Naive thymus-derived CD4-positive, alpha-beta T cell (primary cell): Measurements from ENCODE around the gene PABPC1L2A. TPM values are rescaled to one million over a fixed set of nuclear protein-coding genes. Genes with fewer than 3 reads are reported as not detected.
"Not testable (repeated sequence)": the region's sequence is repeated elsewhere in the genome, so short reads cannot be mapped to it uniquely, and the experiment has no call there.

ENCODE experiments used
- ATAC-seq: fragments of 150-1000 bp; cut with Tn5 transposase; 2 replicates; pipeline ENCODE4 v1.10.0; 2021; ENCODE audit warnings: mild to moderate bottlenecking, moderate library complexity
- CTCF ChIA-PET: fragments of 350-600 bp; sonication (Branson Sonifier 250); formaldehyde crosslinking; loops from one replicate; lab custom pipeline; 2021; ENCODE audit warnings: antibody characterized with exemption; lab: Charles Lee
- POLR2A ChIA-PET: fragments of 350-600 bp; sonication (Branson Sonifier 250); formaldehyde crosslinking; loops from one replicate; lab custom pipeline; 2021; ENCODE audit warnings: antibody characterized with exemption, inconsistent platforms; lab: Charles Lee
- DNase-seq, 9 donors: peaks; one replicate each; pipeline versions ENCODE4 v3.0.0 to v3.0.0-alpha.2; 2020 to 2022; ENCODE audit warnings: mixed read lengths in 1 of 9
- H3K27ac ChIP-seq: one replicate; pipeline ENCODE4 v1.7.0; 2013; ENCODE audit warnings: mild to moderate bottlenecking, low read depth, low read length, moderate library complexity
- H3K27me3 ChIP-seq, 2 donors: one replicate each; pipeline ENCODE4 v1.7.0; 2013; ENCODE audit warnings: low read length in 2 of 2, mild to moderate bottlenecking in 2 of 2, moderate library complexity in 2 of 2; ENCODE audit not compliant: control insufficient read depth in 2 of 2, insufficient read depth in 2 of 2
- H3K36me3 ChIP-seq, 3 experiments: 1 replicate in 2 of 3; 2 replicates in 1 of 3; pipeline ENCODE4 v1.7.0; 2013; ENCODE audit warnings: low read length in 3 of 3, mild to moderate bottlenecking in 3 of 3, moderate library complexity in 1 of 3; ENCODE audit not compliant: insufficient read depth in 3 of 3, control insufficient read depth in 2 of 3
- H3K4me1 ChIP-seq, 2 donors: one replicate each; pipeline ENCODE4 v1.7.0; 2013; ENCODE audit warnings: low read length in 2 of 2, mild to moderate bottlenecking in 2 of 2, moderate library complexity in 1 of 2; ENCODE audit not compliant: control insufficient read depth in 2 of 2, insufficient read depth in 2 of 2
- H3K4me3 ChIP-seq: 2 replicates; pipeline ENCODE4 v1.7.0; 2013; ENCODE audit warnings: mild to moderate bottlenecking, low read length
- H3K9me3 ChIP-seq, 3 experiments: 1 replicate in 2 of 3; 2 replicates in 1 of 3; pipeline ENCODE4 v1.7.0; 2013; ENCODE audit warnings: low read length in 3 of 3; ENCODE audit not compliant: control insufficient read depth in 2 of 3
- H3K27ac Mint-ChIP-seq, 9 donors: one replicate each; pipeline ENCODE4 v1.8.0; 2020 to 2022; ENCODE audit warnings: mixed read lengths in 9 of 9, mild to moderate bottlenecking in 8 of 9, moderate library complexity in 5 of 9, inconsistent platforms in 2 of 9
- H3K27me3 Mint-ChIP-seq, 5 donors: one replicate each; pipeline ENCODE4 v1.8.0; 2021 to 2022; ENCODE audit warnings: mixed read lengths in 5 of 5, mild to moderate bottlenecking in 1 of 5
- H3K36me3 Mint-ChIP-seq, 5 donors: one replicate each; pipeline ENCODE4 v1.8.0; 2020 to 2022; ENCODE audit warnings: mixed read lengths in 5 of 5, mild to moderate bottlenecking in 3 of 5, inconsistent platforms in 1 of 5
- H3K4me1 Mint-ChIP-seq, 7 donors: one replicate each; pipeline ENCODE4 v1.8.0; 2020 to 2022; ENCODE audit warnings: mixed read lengths in 7 of 7, mild to moderate bottlenecking in 3 of 7, inconsistent platforms in 1 of 7
- H3K4me3 Mint-ChIP-seq, 10 donors: one replicate each; pipeline ENCODE4 v1.8.0; 2020 to 2022; ENCODE audit warnings: mild to moderate bottlenecking in 10 of 10, mixed read lengths in 10 of 10, moderate library complexity in 6 of 10, inconsistent platforms in 2 of 10
- H3K9me3 Mint-ChIP-seq, 11 donors: one replicate each; pipeline ENCODE4 v1.8.0; 2020 to 2022; ENCODE audit warnings: mixed read lengths in 11 of 11, mild to moderate bottlenecking in 4 of 11, inconsistent platforms in 1 of 11, moderate library complexity in 1 of 11
- intact Hi-C, 2 donors: fragments of 100-400 bp; cut with micrococcal nuclease; formaldehyde crosslinking; loops; one replicate each; pipeline ENCODE4 v1.15.1; 2023
- polyA plus RNA-seq, 2 donors: library from polyadenylated mRNA; unstranded; fragments of 300-500 nt; fragmentation: Illumina TruSeq; gene quantifications; one replicate each; pipeline ENCODE4 v1.2.3, GENCODE V29; 2021
- total RNA-seq, 6 experiments: library from RNA in 5 of 6; stranded (reverse) in 5 of 6; gene quantifications; 1 replicate in 5 of 6; 2 replicates in 1 of 6; pipeline ENCODE4 v1.2.3 and lab custom pipeline; 2021 to 2026

The PABPC1L2A gene
- total and polyA plus RNA-seq, 7 experiments from 2014 or later, result not detected

DNA sequence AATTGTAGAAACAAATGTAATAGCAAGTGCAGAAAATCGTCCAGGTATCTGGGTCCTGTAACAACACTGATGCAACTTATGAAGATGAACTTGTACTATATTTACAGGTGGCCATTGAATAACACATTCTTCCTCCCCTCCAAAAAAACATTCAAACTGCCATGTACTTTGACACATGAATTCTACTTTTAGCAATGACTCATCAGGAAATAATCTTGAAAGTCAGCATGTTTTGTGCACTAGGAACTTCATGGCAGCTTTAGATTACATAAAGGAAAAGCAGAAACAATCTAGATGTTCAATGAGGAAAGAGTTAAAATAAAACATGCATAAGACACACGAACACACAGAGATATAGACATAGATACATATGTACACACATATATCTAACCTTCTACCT lies 2.5 kb downstream of the PABPC1L2A start:
- ATAC-seq, result no peak
- Histone ChIP-seq H3K27me3 (no peaks in the 10 kb centered on the region), H3K4me1 (no peaks in the 10 kb centered on the region), H3K36me3 (no peaks in the 10 kb centered on the region), H3K9me3 (no peaks in the 10 kb centered on the region), H3K27ac (no peak overlapping the region), H3K4me3 (no peak overlapping the region)
- Mint-ChIP-seq H3K36me3 (no peaks in the 10 kb centered on the region), H3K27ac (no peak overlapping the region), H3K4me3 (no peak overlapping the region), H3K27me3 (peaks cover 9 to 25% (median 20%) of the 10 kb centered on the region in 5 donors), H3K9me3 (peaks cover 0 to 3% (median 0%) of the 10 kb centered on the region in 11 donors), H3K4me1 (no peaks in the 10 kb centered on the region)
- intact Hi-C loops, result no loop called here
- no peak for DNase-seq
- POLR2A ChIA-PET, result no interaction called here
- CTCF ChIA-PET, result no interaction called here

DNA sequence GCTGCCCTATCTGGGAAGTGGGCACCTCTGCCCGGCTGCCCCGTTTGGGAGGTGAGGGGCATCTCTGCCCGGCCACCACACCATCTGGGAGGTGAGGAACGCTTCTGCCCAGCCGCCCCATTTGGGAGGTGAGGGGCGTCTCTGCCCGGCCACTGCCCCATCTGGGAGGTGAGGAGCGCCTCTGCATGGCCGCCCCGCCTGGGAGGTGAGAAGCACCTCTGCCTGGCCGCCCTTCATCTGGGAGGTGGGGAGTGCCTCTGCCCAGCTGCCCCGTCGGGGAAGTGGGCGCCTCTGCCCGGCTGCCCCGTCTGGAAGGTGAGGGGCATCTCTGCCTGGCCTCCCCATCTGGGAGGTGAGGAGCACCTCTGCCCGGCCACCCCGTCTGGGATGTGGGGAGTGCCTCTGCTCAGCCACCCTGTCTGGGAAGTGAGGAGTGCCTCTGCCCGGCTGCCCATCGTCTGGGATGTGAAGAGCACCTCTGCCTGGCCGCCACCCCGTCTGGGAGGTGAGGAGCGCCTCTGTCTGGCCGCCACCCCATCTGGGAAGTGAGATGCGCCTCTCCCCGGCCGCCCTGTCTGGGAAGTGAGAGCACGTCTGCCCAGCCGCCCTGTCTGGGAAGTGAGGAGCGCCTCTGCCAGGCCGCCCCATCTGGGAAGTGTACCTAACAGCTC lies 9.8 kb downstream of the PABPC1L2A start:
- Mint-ChIP-seq H3K27me3 (peaks cover 0 to 13% (median 11%) of the 10 kb centered on the region in 5 donors), H3K27ac (no peak overlapping the region), H3K36me3 (no peaks in the 10 kb centered on the region), H3K9me3 (peaks cover 0 to 17% (median 4%) of the 10 kb centered on the region in 11 donors), H3K4me3 (no peak overlapping the region), H3K4me1 (no peaks in the 10 kb centered on the region)
- no peak overlapping the region for H3K4me3 ChIP-seq
- no peaks in the 10 kb centered on the region for H3K27me3 ChIP-seq
- H3K4me1 ChIP-seq, result no peaks in the 10 kb centered on the region
- no peak for DNase-seq
- no peaks in the 10 kb centered on the region for H3K36me3 ChIP-seq
- ChIA-PET POLR2A (no interaction called here), CTCF (no interaction called here)
- H3K9me3 ChIP-seq, result no peaks in the 10 kb centered on the region
- intact Hi-C loops, result no loop called here
- H3K27ac ChIP-seq, result no peak overlapping the region
- no peak for ATAC-seq

DNA sequence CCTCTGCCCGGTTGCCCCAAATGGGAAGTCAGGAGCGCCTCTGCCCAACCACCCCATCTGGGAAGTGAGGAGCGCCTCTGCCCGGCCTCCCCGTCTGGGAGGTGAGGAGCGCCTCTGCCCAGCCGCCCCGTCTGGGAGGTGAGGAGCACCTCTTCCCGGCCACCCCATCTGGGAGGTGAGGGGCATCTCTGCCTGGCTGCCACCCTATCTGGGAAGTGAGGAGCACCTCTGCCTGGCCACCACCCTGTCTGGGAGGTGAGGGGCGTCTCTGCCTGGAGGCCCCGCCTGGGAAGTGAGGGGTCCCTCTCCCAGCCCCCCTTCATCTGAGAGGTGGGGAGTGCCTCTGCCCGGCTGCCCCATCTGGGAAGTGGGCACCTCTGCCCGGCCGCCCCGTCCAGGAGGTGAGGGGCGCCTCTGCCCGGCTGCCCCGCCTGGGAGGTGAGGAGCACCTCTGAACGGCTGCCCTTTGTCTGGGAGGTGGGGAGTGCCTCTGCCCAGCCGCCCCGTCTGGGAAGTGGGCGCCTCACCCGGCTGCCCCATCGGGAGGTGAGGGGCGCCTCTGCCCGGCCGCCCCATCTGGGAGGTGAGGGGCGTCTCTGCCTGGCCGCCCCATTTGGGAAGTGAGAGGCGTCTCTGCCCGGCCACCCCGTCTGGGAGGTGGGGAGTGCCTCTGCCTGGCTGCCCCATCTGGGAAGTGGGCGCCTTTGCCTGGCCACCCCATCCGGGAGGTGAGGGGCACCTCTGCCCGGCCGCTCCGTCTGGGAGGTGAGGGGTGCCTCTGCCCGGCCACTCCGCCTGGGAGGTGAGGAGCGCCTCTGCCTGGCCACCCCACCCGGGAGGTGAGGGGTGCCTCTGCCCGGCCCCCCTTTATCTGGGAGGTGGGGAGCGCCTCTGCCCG lies 10.6 kb downstream of the PABPC1L2A start:
- H3K4me3 ChIP-seq, result no peak overlapping the region
- Mint-ChIP-seq H3K4me3 (no peak overlapping the region), H3K36me3 (no peaks in the 10 kb centered on the region), H3K9me3 (peaks cover 0 to 17% (median 4%) of the 10 kb centered on the region in 11 donors), H3K4me1 (no peaks in the 10 kb centered on the region), H3K27ac (no peak overlapping the region), H3K27me3 (peaks cover 0 to 5% (median 4%) of the 10 kb centered on the region in 5 donors)
- H3K27ac ChIP-seq, result no peak overlapping the region
- ATAC-seq (no peak), DNase-seq (no peak)
- H3K36me3 ChIP-seq, result no peaks in the 10 kb centered on the region
- H3K4me1 ChIP-seq, result no peaks in the 10 kb centered on the region
- H3K27me3 ChIP-seq, result no peaks in the 10 kb centered on the region
- intact Hi-C loops, result no loop called here
- CTCF ChIA-PET, result no interaction called here
- POLR2A ChIA-PET, result no interaction called here
- H3K9me3 ChIP-seq, result no peaks in the 10 kb centered on the region

GRCh38 chrX:73067761-73068466 lies 11.4 kb downstream of the PABPC1L2A start:
- H3K4me3 ChIP-seq, H3K4me1 Mint-ChIP-seq, H3K9me3 ChIP-seq, intact Hi-C loops, H3K27ac Mint-ChIP-seq, H3K27me3 ChIP-seq, H3K4me3 Mint-ChIP-seq, H3K4me1 ChIP-seq, CTCF ChIA-PET, H3K36me3 Mint-ChIP-seq, DNase-seq, H3K27ac ChIP-seq, POLR2A ChIA-PET, H3K27me3 Mint-ChIP-seq, H3K36me3 ChIP-seq, ATAC-seq: not testable (repeated sequence)
- H3K9me3 Mint-ChIP-seq, result peaks cover 0 to 17% (median 4%) of the 10 kb centered on the region in 11 donors

GRCh38 chrX:73028876-73029275 lies 50.4 kb downstream of the PABPC1L2A start:
- Mint-ChIP-seq H3K27me3 (peaks cover 0 to 18% (median 10%) of the 10 kb centered on the region in 5 donors), H3K4me1 (no peaks in the 10 kb centered on the region), H3K27ac (no peak overlapping the region), H3K36me3 (peaks cover 0 to 3% (median 0%) of the 10 kb centered on the region in 5 donors), H3K4me3 (no peak overlapping the region), H3K9me3 (peaks cover 0 to 26% (median 9%) of the 10 kb centered on the region in 11 donors)
- H3K27me3 ChIP-seq, result no peaks in the 10 kb centered on the region
- no peak for DNase-seq
- H3K36me3 ChIP-seq, result no peaks in the 10 kb centered on the region
- no peaks in the 10 kb centered on the region for H3K4me1 ChIP-seq
- no peaks in the 10 kb centered on the region for H3K9me3 ChIP-seq
- ChIA-PET POLR2A (no interaction called here), CTCF (interaction anchor here (0.6 kb wide), 1 partner anchor 520 kb away, joined by 3 read pairs; no protein-coding TSS in a partner anchor)
- H3K4me3 ChIP-seq, result no peak overlapping the region
- no peak overlapping the region for H3K27ac ChIP-seq
- intact Hi-C loops, result no loop called here
- ATAC-seq, result no peak
